Astrocyte of the cerebellum (primary cell): ENCODE measurements around the gene RIT2.
"Not testable (repeated sequence)": the region's sequence is repeated elsewhere in the genome, so short reads cannot be mapped to it uniquely, and the experiment has no call there.

Experiments
- DNase-seq: peaks from one replicate; pipeline ENCODE4 v3.0.0-alpha.2; 2011; ENCODE audit warnings: low read depth
- H3K4me3 ChIP-seq: 2 replicates; pipeline ENCODE4 v1.5.1; 2011; ENCODE audit warnings: mild to moderate bottlenecking, low read depth, low read length, moderate library complexity
- CTCF ChIP-seq: IDR thresholded peaks from 2 replicates; pipeline ENCODE4 v1.5.1; 2012; ENCODE audit warnings: low read length, low read depth, moderate library complexity, mild to moderate bottlenecking; ENCODE audit errors: missing control alignments
- in situ Hi-C: cut with HindIII; loops from 2 replicates; pipeline ENCODE4 v1.10.0; 2017; ENCODE audit warnings: low sequenced_read_pairs

RIT2 gene

GRCh38 chr18:42752916-42753315 lies 362.6 kb downstream of the RIT2 start:
- H3K4me3 ChIP-seq: no peak overlapping the region
- no peak for TF ChIP-seq CTCF
- in situ Hi-C loops: no loop called here
- DNase-seq: no peak

DNA sequence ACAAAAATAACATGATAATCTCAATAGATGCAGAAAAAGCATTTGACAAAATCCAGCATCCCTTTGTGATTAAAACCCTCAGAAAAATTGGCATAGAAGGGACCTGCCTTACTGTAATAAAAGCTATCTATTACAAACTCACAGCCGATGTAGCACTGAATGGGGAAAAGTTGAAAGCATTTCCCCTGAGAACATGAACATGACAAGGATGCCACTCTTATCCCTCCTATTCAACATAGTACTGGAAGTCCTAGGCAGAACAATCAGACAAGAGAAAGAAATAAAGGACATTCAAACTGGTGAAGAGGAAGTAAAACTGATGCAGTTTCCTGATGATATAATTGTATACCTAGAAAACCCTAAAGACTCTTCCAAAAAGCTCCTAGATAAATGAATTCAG lies 368.7 kb downstream of the RIT2 start:
- H3K4me3 ChIP-seq: no peak overlapping the region
- no peak for DNase-seq
- TF ChIP-seq CTCF: no peak
- in situ Hi-C loops: no loop called here

- no peak for TF ChIP-seq CTCF
- in situ Hi-C loops: no loop called here
- no peak for DNase-seq
- no peak overlapping the region for H3K4me3 ChIP-seq
Measured at GRCh38 chr18:42745931-42746330, 369.6 kb downstream of the RIT2 start.

GRCh38 chr18:42745171-42745570 lies 370.3 kb downstream of the RIT2 start:
- DNase-seq: no peak
- in situ Hi-C loops: no loop called here
- TF ChIP-seq CTCF: no peak
- no peak overlapping the region for H3K4me3 ChIP-seq

DNA sequence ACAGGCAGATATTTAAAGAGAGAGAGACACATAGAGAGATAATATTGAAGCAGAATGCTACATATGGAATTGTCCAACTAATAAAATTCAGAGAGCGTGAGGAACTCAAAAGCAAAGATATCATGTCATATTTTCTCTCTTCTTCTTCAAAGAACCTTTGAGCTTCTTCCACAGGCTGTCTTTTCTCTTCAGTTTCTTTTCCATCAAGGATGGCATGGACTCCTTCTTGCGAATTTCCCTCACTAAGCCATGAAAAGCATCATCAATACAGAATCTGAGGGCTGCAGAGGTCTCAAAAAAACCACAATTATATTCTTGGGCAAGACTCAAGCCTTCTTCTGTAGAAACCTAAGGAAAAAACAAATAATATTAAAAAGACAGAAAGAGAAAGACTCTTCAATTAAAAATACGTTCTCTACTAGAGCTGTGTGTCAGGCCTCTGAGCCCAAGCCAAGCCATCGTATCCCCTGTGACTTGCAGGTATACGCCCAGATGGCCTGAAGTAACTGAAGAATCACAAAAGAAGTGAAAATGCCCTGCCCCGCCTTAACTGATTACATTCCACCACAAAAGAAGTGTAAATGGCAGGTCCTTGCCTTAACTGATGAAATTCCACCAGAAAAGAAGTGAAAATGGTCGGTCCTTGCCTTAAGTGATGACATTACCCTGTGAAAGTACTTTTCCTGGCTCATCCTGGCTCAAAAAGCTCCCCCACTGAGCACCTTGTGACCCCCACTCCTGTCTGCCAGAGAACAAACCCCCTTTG lies 371.9 kb downstream of the RIT2 start:
- in situ Hi-C loops: no loop called here
- DNase-seq: no peak
- no peak overlapping the region for H3K4me3 ChIP-seq
- no peak for TF ChIP-seq CTCF

GRCh38 chr18:42742969-42743368 lies 372.5 kb downstream of the RIT2 start:
- H3K4me3 ChIP-seq: no peak overlapping the region
- in situ Hi-C loops: no loop called here
- TF ChIP-seq CTCF: no peak
- no peak for DNase-seq

GRCh38 chr18:42742474-42742873 lies 373.0 kb downstream of the RIT2 start:
- TF ChIP-seq CTCF: no peak
- DNase-seq: no peak
- no peak overlapping the region for H3K4me3 ChIP-seq
- in situ Hi-C loops: no loop called here

DNA sequence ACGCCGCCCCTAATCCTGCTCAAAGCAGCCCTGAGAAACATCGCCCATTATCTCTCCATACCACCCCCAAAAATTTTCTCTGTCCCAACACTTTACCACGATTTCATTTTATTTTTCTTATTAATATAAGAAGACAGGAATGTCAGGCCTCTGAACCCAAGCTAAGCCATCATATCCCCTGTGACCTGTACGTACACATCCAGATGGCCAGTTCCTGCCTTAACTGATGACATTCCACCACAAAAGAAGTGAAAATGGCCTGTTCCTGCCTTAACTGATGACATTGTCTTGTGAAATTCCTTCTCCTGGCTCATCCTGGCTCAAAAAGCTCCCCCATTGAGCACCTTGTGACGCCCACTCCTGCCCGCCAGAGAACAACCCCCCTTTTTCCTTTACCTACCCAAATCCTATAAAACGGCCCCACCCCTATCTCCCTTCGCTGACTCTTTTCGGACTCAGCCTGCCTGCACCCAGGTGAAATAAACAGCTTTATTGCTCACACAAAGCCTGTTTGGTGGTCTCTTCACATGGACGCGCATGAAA lies 373.6 kb downstream of the RIT2 start:
- in situ Hi-C loops, H3K4me3 ChIP-seq, DNase-seq: not testable (repeated sequence)

DNA sequence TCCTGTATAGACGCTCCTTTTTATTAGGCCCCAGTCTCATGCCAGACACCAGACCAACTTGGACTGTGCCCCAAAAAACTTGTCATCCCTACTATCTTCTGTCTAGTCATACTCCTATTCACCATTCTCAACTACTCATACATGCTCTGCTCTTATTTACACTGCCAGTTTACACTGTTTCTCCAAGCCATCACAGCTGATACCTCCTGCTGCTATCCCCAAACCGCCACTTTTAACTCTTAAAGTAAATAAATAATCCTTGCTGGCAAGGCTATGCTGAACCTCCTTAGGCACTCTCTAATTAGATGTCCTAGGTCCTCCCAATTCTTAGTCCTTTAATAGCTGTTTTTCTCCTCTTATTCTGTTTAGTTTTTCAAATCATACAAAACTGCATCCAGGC lies 374.2 kb downstream of the RIT2 start:
- H3K4me3 ChIP-seq, DNase-seq, in situ Hi-C loops: not testable (repeated sequence)
